CD4-positive, CD25-positive, alpha-beta regulatory T cell (primary cell): Measurements from ENCODE around the gene ATXN1. TPM values are rescaled to one million over a fixed set of nuclear protein-coding genes. Genes with fewer than 3 reads are reported as not detected.

Experiments
- ATAC-seq, 2 donors: fragments of 150-1000 bp; cut with Tn5 transposase; one replicate each; pipeline ENCODE4 v1.10.0; 2021; ENCODE audit warnings: low read depth in 2 of 2, moderate number of reproducible peaks in 2 of 2, moderate library complexity in 1 of 2
- DNase-seq, 3 donors: peaks; one replicate each; pipeline versions ENCODE4 v3.0.0 to v3.0.0-alpha.2; 2012 to 2022; ENCODE audit warnings: mixed read lengths in 1 of 3
- H3K27ac ChIP-seq: one replicate; pipeline ENCODE4 v1.7.0; 2013; ENCODE audit warnings: mild to moderate bottlenecking, low read length; ENCODE audit not compliant: insufficient read depth, poor library complexity, severe bottlenecking
- H3K27me3 ChIP-seq: one replicate; pipeline ENCODE4 v1.7.0; 2013; ENCODE audit warnings: low read length; ENCODE audit not compliant: control insufficient read depth, insufficient read depth
- H3K36me3 ChIP-seq: one replicate; pipeline ENCODE4 v1.7.0; 2013; ENCODE audit warnings: mild to moderate bottlenecking, low read length, moderate library complexity; ENCODE audit not compliant: control insufficient read depth, insufficient read depth
- H3K4me1 ChIP-seq: 2 replicates; pipeline ENCODE4 v1.7.0; 2013; ENCODE audit warnings: mild to moderate bottlenecking, low read length; ENCODE audit not compliant: insufficient read depth, control insufficient read depth, poor library complexity, severe bottlenecking
- H3K4me3 ChIP-seq: one replicate; pipeline ENCODE4 v1.7.0; 2013; ENCODE audit warnings: low read depth, mild to moderate bottlenecking, low read length, moderate library complexity
- H3K9me3 ChIP-seq, 2 experiments: 1 replicate in 1 of 2; 2 replicates in 1 of 2; pipeline ENCODE4 v1.7.0; 2013; ENCODE audit warnings: low read length in 2 of 2, mild to moderate bottlenecking in 1 of 2, moderate library complexity in 1 of 2; ENCODE audit not compliant: control insufficient read depth in 2 of 2
- H3K27ac Mint-ChIP-seq, 3 donors: one replicate each; pipeline ENCODE4 v1.8.0; 2020 to 2022; ENCODE audit warnings: mild to moderate bottlenecking in 3 of 3, mixed read lengths in 3 of 3, moderate library complexity in 2 of 3
- H3K27me3 Mint-ChIP-seq: one replicate; pipeline ENCODE4 v1.8.0; 2022; ENCODE audit warnings: mild to moderate bottlenecking, mixed read lengths
- H3K36me3 Mint-ChIP-seq: one replicate; pipeline ENCODE4 v1.8.0; 2020; ENCODE audit warnings: mixed read lengths
- H3K4me1 Mint-ChIP-seq, 4 donors: one replicate each; pipeline ENCODE4 v1.8.0; 2020 to 2022; ENCODE audit warnings: mixed read lengths in 4 of 4, mild to moderate bottlenecking in 1 of 4
- H3K4me3 Mint-ChIP-seq, 4 donors: one replicate each; pipeline ENCODE4 v1.8.0; 2020 to 2022; ENCODE audit warnings: mild to moderate bottlenecking in 4 of 4, mixed read lengths in 4 of 4, moderate library complexity in 3 of 4
- H3K9me3 Mint-ChIP-seq, 7 donors: one replicate each; pipeline ENCODE4 v1.8.0; 2020 to 2022; ENCODE audit warnings: mixed read lengths in 7 of 7, mild to moderate bottlenecking in 3 of 7, moderate library complexity in 2 of 7
- polyA plus RNA-seq, 4 donors: library from polyadenylated mRNA; unstranded; fragments of 300-500 nt; fragmentation: Illumina TruSeq; gene quantifications; one replicate each; pipeline ENCODE4 v1.2.3, GENCODE V29; 2021
- total RNA-seq: library from RNA; stranded (reverse); gene quantifications from one replicate; pipeline ENCODE4 v1.2.3, GENCODE V29; 2022

Gene ATXN1
- total and polyA plus RNA-seq, 5 donors from 2014 or later, result 15.8 to 191 (median 19.2) TPM

GRCh38 chr6:16282370-16282769, 478.9 kb downstream of the ATXN1 start:
- peaks cover 15% of the 10 kb centered on the region for H3K27me3 Mint-ChIP-seq

GRCh38 chr6:16279243-16279642, 482.0 kb downstream of the ATXN1 start:
- H3K27me3 ChIP-seq, result no peaks in the 10 kb centered on the region
- no peak for ATAC-seq
- H3K9me3 Mint-ChIP-seq, result no peaks in the 10 kb centered on the region
- H3K36me3 ChIP-seq, result no peaks in the 10 kb centered on the region
- no peaks in the 10 kb centered on the region for H3K4me1 Mint-ChIP-seq
- no peak overlapping the region for H3K27ac ChIP-seq
- H3K9me3 ChIP-seq, result no peaks in the 10 kb centered on the region
- DNase-seq, result no peak
- H3K4me3 ChIP-seq, result no peak overlapping the region
- no peak overlapping the region for H3K27ac Mint-ChIP-seq
- H3K4me1 ChIP-seq, result no peaks in the 10 kb centered on the region
- peaks cover 27% of the 10 kb centered on the region for H3K27me3 Mint-ChIP-seq
- H3K4me3 Mint-ChIP-seq, result no peak overlapping the region
- no peaks in the 10 kb centered on the region for H3K36me3 Mint-ChIP-seq

More at GRCh38 chr6:16282370-16282769, 478.9 kb downstream of the ATXN1 start:
- DNase-seq (no peak), ATAC-seq (no peak)
- no peaks in the 10 kb centered on the region for H3K9me3 ChIP-seq
- Mint-ChIP-seq H3K4me3 (no peak overlapping the region), H3K4me1 (no peaks in the 10 kb centered on the region), H3K36me3 (no peaks in the 10 kb centered on the region), H3K27ac (no peak overlapping the region), H3K9me3 (no peaks in the 10 kb centered on the region)
- no peak overlapping the region for H3K27ac ChIP-seq
- no peaks in the 10 kb centered on the region for H3K27me3 ChIP-seq
- H3K4me3 ChIP-seq, result no peak overlapping the region
- H3K4me1 ChIP-seq, result no peaks in the 10 kb centered on the region
- no peaks in the 10 kb centered on the region for H3K36me3 ChIP-seq

- no peak overlapping the region for H3K27ac ChIP-seq
- Mint-ChIP-seq H3K9me3 (no peaks in the 10 kb centered on the region), H3K27ac (no peak overlapping the region), H3K36me3 (no peaks in the 10 kb centered on the region), H3K4me3 (no peak overlapping the region), H3K27me3 (peaks cover 25% of the 10 kb centered on the region), H3K4me1 (no peaks in the 10 kb centered on the region)
- H3K27me3 ChIP-seq, result no peaks in the 10 kb centered on the region
- H3K9me3 ChIP-seq, result no peaks in the 10 kb centered on the region
- DNase-seq, result no peak
- H3K4me1 ChIP-seq, result no peaks in the 10 kb centered on the region
- H3K36me3 ChIP-seq, result no peaks in the 10 kb centered on the region
- H3K4me3 ChIP-seq, result no peak overlapping the region
- ATAC-seq, result no peak
Measured at GRCh38 chr6:16278750-16279149, 482.5 kb downstream of the ATXN1 start.

- H3K27me3 ChIP-seq, result no peaks in the 10 kb centered on the region
- Mint-ChIP-seq H3K27ac (no peak overlapping the region), H3K9me3 (no peaks in the 10 kb centered on the region)
Measured at GRCh38 chr6:16278048-16278724, 483.1 kb downstream of the ATXN1 start.

GRCh38 chr6:16277101-16277981, 483.9 kb downstream of the ATXN1 start:
- no peak overlapping the region for H3K27ac ChIP-seq
- no peaks in the 10 kb centered on the region for H3K4me1 Mint-ChIP-seq
- no peak overlapping the region for H3K27ac Mint-ChIP-seq
- peaks cover 21% of the 10 kb centered on the region for H3K27me3 Mint-ChIP-seq
- H3K36me3 Mint-ChIP-seq, result no peaks in the 10 kb centered on the region
- H3K9me3 ChIP-seq, result no peaks in the 10 kb centered on the region
- H3K9me3 Mint-ChIP-seq, result no peaks in the 10 kb centered on the region
- H3K36me3 ChIP-seq, result no peaks in the 10 kb centered on the region
- no peak overlapping the region for H3K4me3 ChIP-seq
- ATAC-seq (no peak), DNase-seq (peak in 1 of 3 donors; percentile 29)
- H3K4me3 Mint-ChIP-seq, result no peak overlapping the region
- H3K4me1 ChIP-seq, result no peaks in the 10 kb centered on the region
- no peaks in the 10 kb centered on the region for H3K27me3 ChIP-seq

More at GRCh38 chr6:16278048-16278724, 483.1 kb downstream of the ATXN1 start:
- peaks cover 21% of the 10 kb centered on the region for H3K27me3 Mint-ChIP-seq
- no peak for DNase-seq
- H3K4me1 Mint-ChIP-seq, result no peaks in the 10 kb centered on the region
- Histone ChIP-seq H3K4me1 (no peaks in the 10 kb centered on the region), H3K27ac (no peak overlapping the region), H3K36me3 (no peaks in the 10 kb centered on the region), H3K9me3 (no peaks in the 10 kb centered on the region), H3K4me3 (no peak overlapping the region)
- H3K36me3 Mint-ChIP-seq, result no peaks in the 10 kb centered on the region
- ATAC-seq, result no peak
- no peak overlapping the region for H3K4me3 Mint-ChIP-seq

DNA sequence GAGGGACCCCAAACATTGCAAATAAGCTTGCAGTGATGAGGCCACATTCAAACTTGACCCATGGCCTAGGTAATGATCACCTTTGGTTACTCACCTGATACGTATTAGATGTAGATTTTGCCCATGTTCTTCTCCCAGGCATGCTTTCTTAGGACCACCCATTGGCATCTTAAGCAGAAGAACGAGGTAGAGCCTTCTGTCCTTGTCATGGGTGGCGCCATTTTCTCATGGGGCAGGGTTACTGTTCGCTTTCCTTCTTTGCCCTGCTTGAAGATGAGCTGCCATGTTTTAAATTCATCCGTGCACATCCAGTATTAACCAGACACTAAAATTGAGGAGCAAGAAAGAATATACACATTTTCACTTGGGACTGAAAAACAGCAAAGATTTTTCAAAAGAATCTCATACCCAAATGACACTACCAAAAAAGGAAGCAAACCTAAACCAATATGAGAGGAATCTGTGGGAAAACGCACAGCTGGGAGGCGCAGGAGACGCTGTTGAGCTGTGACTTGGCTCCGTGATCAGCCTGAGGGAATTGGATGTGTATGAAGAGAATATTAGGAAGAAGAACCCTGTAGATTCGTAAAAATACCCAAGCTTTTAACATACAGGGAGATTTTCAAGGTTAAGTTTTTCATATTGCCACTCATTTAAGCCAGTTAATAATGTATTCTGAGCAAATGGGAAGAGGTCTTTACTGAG, 486.2 kb downstream of the ATXN1 start:
- no peak for ATAC-seq

DNA sequence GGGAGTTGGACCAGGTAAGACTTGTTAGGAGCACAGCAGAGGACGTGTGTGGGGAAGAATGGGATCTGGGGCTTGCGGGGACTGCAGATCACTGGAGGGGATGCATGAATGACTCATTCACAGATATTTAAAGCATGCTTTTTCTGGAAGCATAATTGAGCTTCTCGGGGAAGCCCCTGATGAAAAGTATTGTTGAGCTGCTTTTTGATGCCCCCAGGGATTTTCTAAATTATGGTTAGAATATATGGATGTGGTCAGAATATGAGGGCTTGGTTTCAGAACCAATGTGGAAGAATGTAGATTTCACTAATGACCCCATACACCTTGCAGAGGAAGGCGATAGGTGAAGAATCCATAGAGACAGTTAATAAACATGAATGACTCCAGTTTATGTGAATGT, 486.8 kb downstream of the ATXN1 start:
- no peak for ATAC-seq
- H3K27me3 ChIP-seq, result no peaks in the 10 kb centered on the region

More for the DNA sequence above, 486.2 kb downstream of the ATXN1 start:
- no peaks in the 10 kb centered on the region for H3K9me3 Mint-ChIP-seq
- H3K4me3 Mint-ChIP-seq, result no peak overlapping the region
- Histone ChIP-seq H3K4me3 (no peak overlapping the region), H3K27ac (no peak overlapping the region), H3K36me3 (no peaks in the 10 kb centered on the region), H3K9me3 (no peaks in the 10 kb centered on the region), H3K4me1 (no peaks in the 10 kb centered on the region), H3K27me3 (no peaks in the 10 kb centered on the region)
- H3K4me1 Mint-ChIP-seq, result no peaks in the 10 kb centered on the region
- H3K36me3 Mint-ChIP-seq, result no peaks in the 10 kb centered on the region
- no peak for DNase-seq
- peaks cover 21% of the 10 kb centered on the region for H3K27me3 Mint-ChIP-seq
- H3K27ac Mint-ChIP-seq, result no peak overlapping the region

More for the DNA sequence above, 486.8 kb downstream of the ATXN1 start:
- Histone ChIP-seq H3K4me3 (no peak overlapping the region), H3K9me3 (no peaks in the 10 kb centered on the region), H3K4me1 (no peaks in the 10 kb centered on the region), H3K27ac (no peak overlapping the region), H3K36me3 (no peaks in the 10 kb centered on the region)
- Mint-ChIP-seq H3K27ac (no peak overlapping the region), H3K4me3 (no peak overlapping the region), H3K4me1 (no peaks in the 10 kb centered on the region), H3K27me3 (peaks cover 21% of the 10 kb centered on the region), H3K9me3 (no peaks in the 10 kb centered on the region), H3K36me3 (no peaks in the 10 kb centered on the region)
- no peak for DNase-seq
